ENCODE measurements around the gene KAZN. TPM values are rescaled to one million over a fixed set of nuclear protein-coding genes. Genes with fewer than 3 reads are reported as not detected.

KAZN gene
- total and polyA plus RNA-seq, 9 donors: 10.1 to 56.4 (median 27.9) TPM

GRCh38 chr1:15154480-15155036, 556.1 kb downstream of the KAZN start:
- peaks cover 25% of the 10 kb centered on the region for H3K4me1 ChIP-seq (ENCODE audit: insufficient read depth)
- peak; percentile 14 for TF ChIP-seq POLR2A (IDR thresholded peaks at IDR 0.05)
- TF ChIP-seq, protein P1, sequence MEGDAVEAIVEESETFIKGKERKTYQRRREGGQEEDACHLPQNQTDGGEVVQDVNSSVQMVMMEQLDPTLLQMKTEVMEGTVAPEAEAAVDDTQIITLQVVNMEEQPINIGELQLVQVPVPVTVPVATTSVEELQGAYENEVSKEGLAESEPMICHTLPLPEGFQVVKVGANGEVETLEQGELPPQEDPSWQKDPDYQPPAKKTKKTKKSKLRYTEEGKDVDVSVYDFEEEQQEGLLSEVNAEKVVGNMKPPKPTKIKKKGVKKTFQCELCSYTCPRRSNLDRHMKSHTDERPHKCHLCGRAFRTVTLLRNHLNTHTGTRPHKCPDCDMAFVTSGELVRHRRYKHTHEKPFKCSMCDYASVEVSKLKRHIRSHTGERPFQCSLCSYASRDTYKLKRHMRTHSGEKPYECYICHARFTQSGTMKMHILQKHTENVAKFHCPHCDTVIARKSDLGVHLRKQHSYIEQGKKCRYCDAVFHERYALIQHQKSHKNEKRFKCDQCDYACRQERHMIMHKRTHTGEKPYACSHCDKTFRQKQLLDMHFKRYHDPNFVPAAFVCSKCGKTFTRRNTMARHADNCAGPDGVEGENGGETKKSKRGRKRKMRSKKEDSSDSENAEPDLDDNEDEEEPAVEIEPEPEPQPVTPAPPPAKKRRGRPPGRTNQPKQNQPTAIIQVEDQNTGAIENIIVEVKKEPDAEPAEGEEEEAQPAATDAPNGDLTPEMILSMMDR (IDR thresholded peaks at IDR 0.05): no peak
- no peaks in the 10 kb centered on the region for H3K36me3 ChIP-seq
- no peaks in the 10 kb centered on the region for H3K27me3 ChIP-seq
- peak overlapping the region; percentile 55 for H3K4me3 ChIP-seq
- 1 to 6% (median 2%) methylated on average over 28 to 37 of the region's 37 CpGs for WGBS, 3 donors
- peak; percentile 62 to 75 (median 73) for DNase-seq
- no peaks in the 10 kb centered on the region for H3K9me3 ChIP-seq
- H3K27ac ChIP-seq: peak overlapping the region; percentile 84 to 94
- intact Hi-C loops (cut with DNase I): loop anchor here (5.0 to 10.0 kb wide), 4 partner anchors 50 to 118 kb away; no protein-coding TSS in a partner anchor

DNA sequence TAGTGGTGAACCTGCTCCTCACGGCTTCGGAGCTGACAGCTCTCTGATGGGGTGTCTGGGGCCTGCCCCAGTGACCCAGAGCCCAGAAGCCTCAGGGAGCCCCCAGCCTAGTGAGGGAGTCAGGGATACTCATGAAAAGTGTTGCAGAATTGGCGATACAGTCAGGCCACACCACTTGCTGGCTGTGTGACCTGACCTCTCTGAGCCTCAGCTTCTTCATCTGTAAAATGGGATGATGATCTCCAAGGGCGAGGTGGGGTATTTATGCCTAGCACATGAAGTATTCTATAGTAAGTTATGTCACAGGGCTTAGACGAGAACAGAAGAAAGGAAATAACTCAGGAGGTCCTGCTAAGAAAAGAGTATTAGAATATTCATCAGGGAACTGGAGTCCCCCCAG, 556.7 kb downstream of the KAZN start:
- Histone ChIP-seq H3K4me1 (ENCODE audit: insufficient read depth) (peaks cover 25% of the 10 kb centered on the region), H3K36me3 (no peaks in the 10 kb centered on the region), H3K27me3 (no peaks in the 10 kb centered on the region), H3K27ac (peak overlapping the region; percentile 84 to 94), H3K9me3 (no peaks in the 10 kb centered on the region), H3K4me3 (no peak overlapping the region)
- intact Hi-C loops (cut with DNase I): loop anchor here in 3 of 4 donors (5.0 to 10.0 kb wide), 3 partner anchors 50 to 107 kb away; no protein-coding TSS in a partner anchor
- WGBS, 3 donors: 76 to 86% (median 77%) methylated on average over 5 of the region's 5 CpGs
- no peak for TF ChIP-seq POLR2A (IDR thresholded peaks at IDR 0.05)
- no peak for TF ChIP-seq EP300 (IDR thresholded peaks at IDR 0.05)
- TF ChIP-seq, protein P1 (IDR thresholded peaks at IDR 0.05): no peak
- no peak for DNase-seq

- H3K27ac ChIP-seq: peak overlapping the region; percentile 30 to 94
- no peaks in the 10 kb centered on the region for H3K36me3 ChIP-seq
- peak in 3 of 5 donors; percentile 38 to 56 (median 54) for DNase-seq
- no peaks in the 10 kb centered on the region for H3K9me3 ChIP-seq
- H3K4me3 ChIP-seq: no peak overlapping the region
- 16 to 34% (median 24%) methylated on average over 7 to 11 of the region's 11 CpGs for WGBS, 3 donors
- TF ChIP-seq, protein P1 (IDR thresholded peaks at IDR 0.05): no peak
- TF ChIP-seq EP300 (IDR thresholded peaks at IDR 0.05) (no peak), POLR2A (IDR thresholded peaks at IDR 0.05) (no peak)
- H3K27me3 ChIP-seq: no peaks in the 10 kb centered on the region
- H3K4me1 ChIP-seq (ENCODE audit: insufficient read depth): peaks cover 29% of the 10 kb centered on the region
- intact Hi-C loops (cut with DNase I): loop anchor here in 3 of 4 donors (5.0 to 10.0 kb wide), 3 partner anchors 49 to 106 kb away; no protein-coding TSS in a partner anchor
Measured at GRCh38 chr1:15155888-15156741, 557.6 kb downstream of the KAZN start.

- H3K27me3 ChIP-seq: no peaks in the 10 kb centered on the region
- intact Hi-C loops (cut with DNase I): loop anchor here in 3 of 4 donors (5.0 to 10.0 kb wide), 3 partner anchors 48 to 105 kb away; no protein-coding TSS in a partner anchor
- no peaks in the 10 kb centered on the region for H3K9me3 ChIP-seq
- peak in 1 of 5 donors; percentile 26 for DNase-seq
- H3K36me3 ChIP-seq: no peaks in the 10 kb centered on the region
- no peak for TF ChIP-seq POLR2A (IDR thresholded peaks at IDR 0.05)
- no peak for TF ChIP-seq EP300 (IDR thresholded peaks at IDR 0.05)
- TF ChIP-seq, protein P1 (IDR thresholded peaks at IDR 0.05): no peak
- peak overlapping the region; percentile 23 to 94 for H3K27ac ChIP-seq
- H3K4me3 ChIP-seq: no peak overlapping the region
- WGBS, 3 donors: 50 to 76% (median 66%) methylated on average over 9 of the region's 9 CpGs
- H3K4me1 ChIP-seq (ENCODE audit: insufficient read depth): peaks cover 29% of the 10 kb centered on the region
Measured at GRCh38 chr1:15156807-15157380, 558.4 kb downstream of the KAZN start.
